ENCODE results near the gene YRDC.

The YRDC gene

GRCh38 chr1:37831109-37831508, 23.1 kb upstream of the YRDC start:
- Histone ChIP-seq H3K36me3 (peaks cover 48% of the 10 kb centered on the region), H3K9me3 (ENCODE audit: severe bottlenecking) (no peaks in the 10 kb centered on the region), H3K27me3 (ENCODE audit: insufficient read depth, low read depth, severe bottlenecking) (no peaks in the 10 kb centered on the region), H3K4me3 (ENCODE audit: low read depth, low read length) (no peak overlapping the region), H3K27ac (no peak overlapping the region)
- no peak for TF ChIP-seq CTCF (IDR thresholded peaks at IDR 0.05; ENCODE audit: low read depth, low read length)
- no peak for DNase-seq

GRCh38 chr1:37828410-37829074, 20.5 kb upstream of the YRDC start:
- Histone ChIP-seq H3K27me3 (ENCODE audit: insufficient read depth, low read depth, severe bottlenecking) (no peaks in the 10 kb centered on the region), H3K4me3 (ENCODE audit: low read depth, low read length) (no peak overlapping the region), H3K27ac (no peak overlapping the region), H3K9me3 (ENCODE audit: severe bottlenecking) (no peaks in the 10 kb centered on the region), H3K36me3 (peaks cover 32% of the 10 kb centered on the region)
- DNase-seq: no peak
- TF ChIP-seq CTCF (IDR thresholded peaks at IDR 0.05; ENCODE audit: low read depth, low read length): no peak

- H3K27me3 ChIP-seq (ENCODE audit: insufficient read depth, low read depth, severe bottlenecking): no peaks in the 10 kb centered on the region
Observed at GRCh38 chr1:37825506-37825905, 17.5 kb upstream of the YRDC start.

GRCh38 chr1:37824001-37824400, 16.0 kb upstream of the YRDC start:
- H3K27ac ChIP-seq: no peak overlapping the region
- H3K36me3 ChIP-seq: peaks cover 47% of the 10 kb centered on the region
- H3K27me3 ChIP-seq (ENCODE audit: insufficient read depth, low read depth, severe bottlenecking): no peaks in the 10 kb centered on the region
- H3K4me3 ChIP-seq (ENCODE audit: low read depth, low read length): no peak overlapping the region
- no peak for DNase-seq
- H3K9me3 ChIP-seq (ENCODE audit: severe bottlenecking): no peaks in the 10 kb centered on the region
- no peak for TF ChIP-seq CTCF (IDR thresholded peaks at IDR 0.05; ENCODE audit: low read depth, low read length)

More at GRCh38 chr1:37825506-37825905, 17.5 kb upstream of the YRDC start:
- Histone ChIP-seq H3K9me3 (ENCODE audit: severe bottlenecking) (no peaks in the 10 kb centered on the region), H3K36me3 (peaks cover 36% of the 10 kb centered on the region), H3K4me3 (ENCODE audit: low read depth, low read length) (no peak overlapping the region), H3K27ac (no peak overlapping the region)
- DNase-seq: no peak
- no peak for TF ChIP-seq CTCF (IDR thresholded peaks at IDR 0.05; ENCODE audit: low read depth, low read length)

- no peak overlapping the region for H3K4me3 ChIP-seq (ENCODE audit: low read depth, low read length)
- peaks cover 41% of the 10 kb centered on the region for H3K36me3 ChIP-seq
Observed at GRCh38 chr1:37822906-37823815, 15.2 kb upstream of the YRDC start.

More at GRCh38 chr1:37822906-37823815, 15.2 kb upstream of the YRDC start:
- Histone ChIP-seq H3K9me3 (ENCODE audit: severe bottlenecking) (no peaks in the 10 kb centered on the region), H3K27me3 (ENCODE audit: insufficient read depth, low read depth, severe bottlenecking) (no peaks in the 10 kb centered on the region), H3K27ac (no peak overlapping the region)
- TF ChIP-seq CTCF (IDR thresholded peaks at IDR 0.05; ENCODE audit: low read depth, low read length): no peak
- no peak for DNase-seq
